Neuronal stem cell (in vitro differentiated cells): Measurements from ENCODE around the gene C2CD2L.
"Not testable (repeated sequence)": the region's sequence is repeated elsewhere in the genome, so short reads cannot be mapped to it uniquely, and the experiment has no call there.

Experiments
- DNase-seq: peaks from one replicate; pipeline ENCODE4 v3.0.0-alpha.2; 2013; ENCODE audit warnings: low spot score
- H2AFZ ChIP-seq: one replicate; pipeline ENCODE4 v1.6.1; 2013; ENCODE audit warnings: mild to moderate bottlenecking, low read length, inconsistent platforms
- H2AK5ac ChIP-seq: 2 replicates; pipeline ENCODE4 v1.6.1; 2013; ENCODE audit warnings: low read depth, mild to moderate bottlenecking, inconsistent platforms, low read length, moderate library complexity, mixed read lengths
- H2BK120ac ChIP-seq: 2 replicates; pipeline ENCODE4 v1.6.1; 2013; ENCODE audit warnings: low read depth, mild to moderate bottlenecking, inconsistent platforms, low read length, moderate library complexity, mixed read lengths
- H2BK12ac ChIP-seq: one replicate; pipeline ENCODE4 v1.6.1; 2013; ENCODE audit warnings: low read length, inconsistent platforms
- H2BK15ac ChIP-seq: 2 replicates; pipeline ENCODE4 v1.6.1; 2013; ENCODE audit warnings: mild to moderate bottlenecking, low read length, inconsistent platforms, mixed read lengths
- H2BK5ac ChIP-seq: one replicate; pipeline ENCODE4 v1.6.1; 2013; ENCODE audit warnings: inconsistent platforms, mild to moderate bottlenecking, low read length, moderate library complexity
- H3K14ac ChIP-seq: one replicate; pipeline ENCODE4 v1.6.1; 2013; ENCODE audit warnings: low read length, inconsistent platforms
- H3K18ac ChIP-seq: 2 replicates; pipeline ENCODE4 v1.6.1; 2013; ENCODE audit warnings: low read length, inconsistent platforms
- H3K23ac ChIP-seq: 2 replicates; pipeline ENCODE4 v1.6.1; 2013; ENCODE audit warnings: low read depth, mild to moderate bottlenecking, mixed read lengths, low read length, inconsistent platforms; ENCODE audit not compliant: poor library complexity
- H3K27ac ChIP-seq: replicated peaks from 3 replicates; pipeline ENCODE4 v1.5.1; 2013; ENCODE audit warnings: low read length, inconsistent platforms
- H3K27me3 ChIP-seq, 3 experiments: 2 replicates each; pipeline ENCODE4 v1.6.1; 2013; ENCODE audit warnings: low read length in 3 of 3, mild to moderate bottlenecking in 2 of 3, inconsistent platforms in 1 of 3, low read depth in 1 of 3, mixed read lengths in 1 of 3, moderate library complexity in 1 of 3; ENCODE audit not compliant: control insufficient read depth in 3 of 3, insufficient read depth in 3 of 3
- H3K36me3 ChIP-seq, 2 donors: replicated peaks in 1 of 2; 2 replicates each; pipeline ENCODE4 v1.6.1; 2013; ENCODE audit warnings: low read length in 2 of 2; ENCODE audit not compliant: control insufficient read depth in 2 of 2, insufficient read depth in 2 of 2
- H3K4ac ChIP-seq: 2 replicates; pipeline ENCODE4 v1.6.1; 2013; ENCODE audit warnings: inconsistent platforms, mild to moderate bottlenecking, low read length, moderate library complexity
- H3K4me1 ChIP-seq, 2 donors: 1 replicate in 1 of 2; 2 replicates in 1 of 2; pipeline ENCODE4 v1.6.1; 2013; ENCODE audit warnings: low read length in 2 of 2, low read depth in 1 of 2; ENCODE audit not compliant: control insufficient read depth in 2 of 2, insufficient read depth in 1 of 2
- H3K4me2 ChIP-seq: one replicate; pipeline ENCODE4 v1.6.1; 2013; ENCODE audit warnings: mild to moderate bottlenecking, low read length, inconsistent platforms; ENCODE audit not compliant: insufficient read depth, poor library complexity, severe bottlenecking
- H3K4me3 ChIP-seq, 2 donors: 2 replicates each; pipeline ENCODE4 v1.5.1; 2013; ENCODE audit warnings: low read length in 2 of 2, mild to moderate bottlenecking in 2 of 2, inconsistent platforms in 1 of 2, moderate library complexity in 1 of 2
- H3K79me1 ChIP-seq: one replicate; pipeline ENCODE4 v1.6.1; 2013; ENCODE audit warnings: low read depth, mild to moderate bottlenecking, inconsistent platforms, low read length, moderate library complexity
- H3K9ac ChIP-seq: one replicate; pipeline ENCODE4 v1.6.1; 2013; ENCODE audit warnings: mild to moderate bottlenecking, low read depth, low read length, inconsistent platforms; ENCODE audit not compliant: poor library complexity
- H3K9me3 ChIP-seq, 2 donors: replicated peaks in 1 of 2; 2 replicates each; pipeline versions ENCODE3 to v1.6.1; 2013; ENCODE audit warnings: low read length in 2 of 2, mild to moderate bottlenecking in 2 of 2, inconsistent platforms in 1 of 2, low read depth in 1 of 2, mixed read lengths in 1 of 2, moderate library complexity in 1 of 2; ENCODE audit not compliant: control insufficient read depth in 2 of 2, insufficient read depth in 1 of 2
- H4K8ac ChIP-seq: one replicate; pipeline ENCODE4 v1.6.1; 2013; ENCODE audit warnings: low read depth, mild to moderate bottlenecking, inconsistent platforms, low read length, moderate library complexity
- H4K91ac ChIP-seq: one replicate; pipeline ENCODE4 v1.6.1; 2013; ENCODE audit warnings: low read length, low read depth, mild to moderate bottlenecking, inconsistent platforms; ENCODE audit not compliant: poor library complexity
- WGBS, 2 donors: extraction: QIAGEN DNeasy Blood & Tissue Kit; methylation state at CpG; one replicate each; pipeline ENCODE4 v1.1.7; 2013; ENCODE audit warnings: missing lambda C conversion rate in 2 of 2, mixed read lengths in 1 of 2; ENCODE audit not compliant: insufficient read length in 2 of 2, insufficient replicate concordance in 1 of 2; ENCODE audit errors: extremely low coverage in 2 of 2; 5-methylcytosine and 5-hydroxymethylcytosine counted together

C2CD2L gene

DNA sequence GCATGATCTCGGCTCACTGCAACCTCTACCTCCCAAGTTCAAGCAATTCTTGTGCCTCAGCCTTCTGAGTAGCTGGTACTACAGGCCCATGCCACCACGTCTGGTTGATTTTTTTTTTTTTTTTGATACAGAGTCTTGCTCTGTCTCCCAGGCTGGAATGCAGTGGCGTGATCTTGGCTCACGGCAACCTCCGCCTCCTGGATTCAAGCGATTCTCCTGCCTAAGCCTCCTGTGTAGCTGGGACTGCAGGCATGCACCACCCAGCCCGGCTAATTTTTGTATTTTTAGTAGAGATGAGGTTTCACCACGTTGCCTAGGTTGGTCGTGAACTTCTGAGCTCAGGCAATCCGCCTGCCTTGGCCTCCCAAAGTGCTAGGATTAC is 59.9 kb downstream of the C2CD2L start:
- H3K79me1 ChIP-seq, H3K36me3 ChIP-seq, H3K4ac ChIP-seq, H3K9ac ChIP-seq, H4K8ac ChIP-seq, H2BK120ac ChIP-seq, H2AK5ac ChIP-seq, H3K23ac ChIP-seq, H3K4me2 ChIP-seq, H2BK15ac ChIP-seq, H2BK12ac ChIP-seq, H3K4me3 ChIP-seq, H3K14ac ChIP-seq, H3K27ac ChIP-seq, H2AFZ ChIP-seq, H3K18ac ChIP-seq, H3K4me1 ChIP-seq, H3K9me3 ChIP-seq, H4K91ac ChIP-seq, H2BK5ac ChIP-seq, DNase-seq: not testable (repeated sequence)
- WGBS, 2 donors: no CpG with 5 or more reads among the region's 10 CpGs
- peaks cover 0 to 39% (median 0%) of the 10 kb centered on the region in 3 experiments for H3K27me3 ChIP-seq

- H2AFZ ChIP-seq: no peak overlapping the region
- no peak overlapping the region for H3K4me3 ChIP-seq
- H2BK15ac ChIP-seq: peak overlapping the region; percentile 71
- H3K27ac ChIP-seq: no peak overlapping the region
- H3K36me3 ChIP-seq: no peaks in the 10 kb centered on the region
- peak overlapping the region; percentile 67 for H2BK12ac ChIP-seq
- H3K9ac ChIP-seq: no peak overlapping the region
- no peaks in the 10 kb centered on the region for H3K9me3 ChIP-seq
- H3K23ac ChIP-seq: no peak overlapping the region
- H3K18ac ChIP-seq: no peak overlapping the region
- no peak overlapping the region for H4K91ac ChIP-seq
- H3K4me1 ChIP-seq: peaks cover 0 to 3% of the 10 kb centered on the region in 2 donors
- H4K8ac ChIP-seq: peak overlapping the region; percentile 23
- H2BK5ac ChIP-seq: no peak overlapping the region
- peak overlapping the region; percentile 27 for H2BK120ac ChIP-seq
- no peak overlapping the region for H3K4ac ChIP-seq
- H3K79me1 ChIP-seq: peaks cover 2% of the 10 kb centered on the region
- WGBS, 2 donors: no CpG with 5 or more reads among the region's 6 CpGs
- no peak overlapping the region for H3K14ac ChIP-seq
- peaks cover 0 to 33% (median 0%) of the 10 kb centered on the region in 3 experiments for H3K27me3 ChIP-seq
- peak overlapping the region; percentile 20 for H2AK5ac ChIP-seq
- H3K4me2 ChIP-seq: no peak overlapping the region
- no peak for DNase-seq
These were observed 60.8 kb downstream of the C2CD2L start for GRCh38 chr11:119167933-119168332.
